K562 (cell line): ENCODE results near the gene LRIT1.

Experiments
- CBFB ChIP-seq: sonication (generic); formaldehyde crosslinking; IDR thresholded peaks from 2 replicates; pipeline ENCODE4 v1.4.0; 2020; ENCODE audit warnings: mild to moderate bottlenecking, missing genetic modification reagents
- CBX2 ChIP-seq: fragments of 200-600 bp; sonication (generic); IDR thresholded peaks from one replicate; pipeline ENCODE4 v1.6.1; 2012; ENCODE audit warnings: mild to moderate bottlenecking, low read length, inconsistent platforms; ENCODE audit not compliant: insufficient read depth, poor library complexity, severe bottlenecking
- CTCF ChIP-seq, 3 experiments: IDR thresholded peaks in 2 of 3; conservative IDR thresholded peaks in 1 of 3; 2 replicates each; pipeline ENCODE4 v1.5.1; 2011 to 2012; ENCODE audit warnings: low read length in 3 of 3, mild to moderate bottlenecking in 3 of 3, control low read depth in 2 of 3, improper control_type of control experiment in 1 of 3, inconsistent platforms in 1 of 3, low read depth in 1 of 3, mixed read lengths in 1 of 3, moderate library complexity in 1 of 3; ENCODE audit not compliant: insufficient read depth in 2 of 3
- ELK3 ChIP-seq: fragments of 450-650 bp; formaldehyde crosslinking; IDR thresholded peaks from 2 replicates; pipeline ENCODE4 v1.4.0; 2020; ENCODE audit warnings: mild to moderate bottlenecking
- NCOA2 ChIP-seq, 2 experiments: fragments of 450-650 bp; IDR thresholded peaks; 2 replicates each; pipeline ENCODE4 v1.6.1; 2018; ENCODE audit warnings: mild to moderate bottlenecking in 2 of 2, moderate library complexity in 1 of 2; ENCODE audit not compliant: partially characterized antibody in 2 of 2
- OTX1 ChIP-seq: fragments of 450-650 bp; formaldehyde crosslinking; IDR thresholded peaks from 2 replicates; pipeline ENCODE4 v1.4.0; 2022; ENCODE audit warnings: mild to moderate bottlenecking
- PKNOX1 ChIP-seq: fragments of 450-650 bp; IDR thresholded peaks from 2 replicates; pipeline ENCODE4 v1.6.1; 2016
- POLR2AphosphoS5 ChIP-seq: IDR thresholded peaks from 2 replicates; pipeline ENCODE4 v1.6.1; 2011; ENCODE audit warnings: mild to moderate bottlenecking, low read depth, low read length, moderate library complexity; ENCODE audit not compliant: control insufficient read depth, insufficient read depth
- RNF219 ChIP-seq: fragments of 250-450 bp; sonication (Bioruptor Pico); IDR thresholded peaks from 2 replicates; pipeline ENCODE4 v1.5.0; 2022; ENCODE audit warnings: mild to moderate bottlenecking
- STAT5B ChIP-seq: fragments of 250-450 bp; sonication (Bioruptor Pico); IDR thresholded peaks from 2 replicates; pipeline ENCODE4 v1.8.0; 2021; ENCODE audit warnings: mild to moderate bottlenecking, inconsistent platforms
- ZHX1 ChIP-seq: fragments of 150-350 bp; conservative IDR thresholded peaks from 2 replicates; pipeline ENCODE4 v1.6.1; 2014; ENCODE audit warnings: low read length
- ZNF551 ChIP-seq: fragments of 250-450 bp; sonication (Bioruptor Pico); IDR thresholded peaks from 2 replicates; pipeline ENCODE4 v1.5.0; 2021; ENCODE audit warnings: mild to moderate bottlenecking, moderate library complexity

- no peak for TF ChIP-seq POLR2AphosphoS5
- no peak for TF ChIP-seq CBFB
- TF ChIP-seq STAT5B (CRISPR knock-in tag): no peak
- TF ChIP-seq NCOA2 (IDR thresholded peaks at IDR 0.05; ENCODE audit: partially characterized antibody in 2 of 2): no peak
- TF ChIP-seq PKNOX1: no peak
- TF ChIP-seq ZHX1: no peak
- TF ChIP-seq ELK3 (CRISPR knock-in tag): no peak
- TF ChIP-seq CBX2: no peak
- TF ChIP-seq CTCF (IDR thresholded peaks at IDR 0.05 in 2 of 3, conservative IDR thresholded peaks at IDR 0.05 in 1 of 3; ENCODE audit: insufficient read depth in 2 of 3, low read depth in 1 of 3, low read length in 3 of 3): no peak
- no peak for TF ChIP-seq ZNF551 (CRISPR knock-in tag)
- no peak for TF ChIP-seq OTX1
- no peak for TF ChIP-seq RNF219 (CRISPR knock-in tag)
Observed at GRCh38 chr10:84258034-84258695, 16.8 kb upstream of the LRIT1 start.
